ENCODE results near the gene AK8.
"Not testable (repeated sequence)": the region's sequence is repeated elsewhere in the genome, so short reads cannot be mapped to it uniquely, and the experiment has no call there.

Gene AK8

GRCh38 chr9:132740526-132741309 lies 137.4 kb downstream of the AK8 start:
- DNase-seq = no peak

GRCh38 chr9:132739710-132740310 lies 138.3 kb downstream of the AK8 start:
- no peak for DNase-seq

GRCh38 chr9:132733260-132733815 lies 144.7 kb downstream of the AK8 start:
- no peak for DNase-seq

GRCh38 chr9:132732326-132733259 lies 145.5 kb downstream of the AK8 start:
- DNase-seq = no peak

GRCh38 chr9:132731230-132731629 lies 146.9 kb downstream of the AK8 start:
- no peak for DNase-seq

- DNase-seq = no peak
These were observed 147.7 kb downstream of the AK8 start for GRCh38 chr9:132730054-132731033.

GRCh38 chr9:132729235-132729890 lies 148.7 kb downstream of the AK8 start:
- DNase-seq = no peak

GRCh38 chr9:132728497-132728896 lies 149.6 kb downstream of the AK8 start:
- no peak for DNase-seq

GRCh38 chr9:132728071-132728470 lies 150.0 kb downstream of the AK8 start:
- DNase-seq = no peak

- DNase-seq = no peak
These were observed 151.4 kb downstream of the AK8 start for GRCh38 chr9:132726576-132727130.

- DNase-seq = no peak
These were observed 152.8 kb downstream of the AK8 start for GRCh38 chr9:132725306-132725705.

- no peak for DNase-seq
These were observed 154.3 kb downstream of the AK8 start for GRCh38 chr9:132723809-132724208.

- no peak for DNase-seq
These were observed 155.5 kb downstream of the AK8 start for GRCh38 chr9:132722564-132723065.

GRCh38 chr9:132721661-132722060 lies 156.4 kb downstream of the AK8 start:
- no peak for DNase-seq

GRCh38 chr9:132718381-132718928 lies 159.6 kb downstream of the AK8 start:
- DNase-seq = not testable (repeated sequence)

GRCh38 chr9:132717326-132717945 lies 160.6 kb downstream of the AK8 start:
- DNase-seq = no peak

GRCh38 chr9:132716007-132716406 lies 162.1 kb downstream of the AK8 start:
- DNase-seq = no peak

- no peak for DNase-seq
These were observed 165.3 kb downstream of the AK8 start for GRCh38 chr9:132712753-132713152.

- DNase-seq = no peak
These were observed 166.2 kb downstream of the AK8 start for GRCh38 chr9:132711846-132712245.

GRCh38 chr9:132711152-132711551 lies 166.9 kb downstream of the AK8 start:
- DNase-seq = not testable (repeated sequence)

Measured in NCI-H2171 (cell line).